GM12878 (cell line): Measurements from ENCODE around the gene ARF5.

Experiments used
- BRCA1 ChIP-seq: IDR thresholded peaks from 2 replicates; pipeline ENCODE4 v1.6.1; 2011; ENCODE audit warnings: low read depth, low read length, improper control_type of control experiment
- CHD4 ChIP-seq: fragments of 200-600 bp; sonication (generic); IDR thresholded peaks from 2 replicates; pipeline ENCODE4 v1.6.1; 2016; ENCODE audit warnings: mild to moderate bottlenecking
- CTCF ChIP-seq, 3 experiments: IDR thresholded peaks in 2 of 3; conservative IDR thresholded peaks in 1 of 3; 2 replicates each; pipeline ENCODE4 v1.5.1; 2011; ENCODE audit warnings: low read depth in 3 of 3, low read length in 3 of 3, mild to moderate bottlenecking in 3 of 3, control low read depth in 2 of 3, moderate library complexity in 2 of 3, inconsistent platforms in 1 of 3, mixed read lengths in 1 of 3; ENCODE audit not compliant: control insufficient read depth in 2 of 3, insufficient read depth in 1 of 3; ENCODE audit errors: extremely low read depth in 1 of 3
- FOXM1 ChIP-seq: IDR thresholded peaks from 2 replicates; pipeline ENCODE4 v1.6.1; 2012; ENCODE audit warnings: low read depth, mild to moderate bottlenecking, inconsistent platforms, low read length, moderate library complexity
- JUNB ChIP-seq: IDR thresholded peaks from 2 replicates; pipeline ENCODE4 v1.6.1; 2016; ENCODE audit warnings: antibody characterized with exemption, mild to moderate bottlenecking
- MYC ChIP-seq: IDR thresholded peaks from 2 replicates; pipeline ENCODE4 v1.6.1; 2011; ENCODE audit warnings: mild to moderate bottlenecking, low read length, moderate library complexity, inconsistent platforms; ENCODE audit not compliant: insufficient read depth, insufficient replicate concordance, insufficient read length, severe bottlenecking
- NR2C1 ChIP-seq: fragments of 450-650 bp; IDR thresholded peaks from 2 replicates; pipeline ENCODE4 v1.6.1; 2017; ENCODE audit warnings: antibody characterized with exemption, mild to moderate bottlenecking, moderate library complexity
- NRF1 ChIP-seq: conservative IDR thresholded peaks from 2 replicates; pipeline ENCODE4 v1.6.1; 2011; ENCODE audit warnings: mild to moderate bottlenecking, low read depth, low read length, improper control_type of control experiment
- PBX3 ChIP-seq: IDR thresholded peaks from 2 replicates; pipeline ENCODE4 v1.6.1; 2011; ENCODE audit warnings: mild to moderate bottlenecking, low read depth, low read length, moderate library complexity; ENCODE audit not compliant: insufficient replicate concordance
- POLR2AphosphoS5 ChIP-seq: IDR thresholded peaks from 2 replicates; pipeline ENCODE4 v1.6.1; 2011; ENCODE audit warnings: mild to moderate bottlenecking, low read length, inconsistent platforms
- SIN3A ChIP-seq: IDR thresholded peaks from 2 replicates; pipeline ENCODE4 v1.6.1; 2012; ENCODE audit warnings: low read depth, low read length, improper control_type of control experiment
- ZBTB33 ChIP-seq: fragments of 450-650 bp; IDR thresholded peaks from 2 replicates; pipeline ENCODE4 v1.6.1; 2017; ENCODE audit warnings: mild to moderate bottlenecking
- ZNF622 ChIP-seq: fragments of 450-650 bp; IDR thresholded peaks from 2 replicates; pipeline ENCODE4 v1.6.1; 2017; ENCODE audit warnings: mild to moderate bottlenecking, inconsistent platforms

GRCh38 chr7:127585044-127585953 is 2.9 kb upstream of the ARF5 start, which contains the start of gene GCC1:
- peak; percentile 71; the same call in 1 of the 2 replicates for TF ChIP-seq SIN3A
- TF ChIP-seq FOXM1 = no peak
- TF ChIP-seq ZNF622 = no peak
- no peak for TF ChIP-seq MYC
- no peak for TF ChIP-seq JUNB
- no peak for TF ChIP-seq PBX3
- TF ChIP-seq POLR2AphosphoS5 = peak; percentile 90
- TF ChIP-seq ZBTB33 = no peak
- TF ChIP-seq CTCF (IDR thresholded peaks at IDR 0.05 in 2 of 3, conservative IDR thresholded peaks at IDR 0.05 in 1 of 3; ENCODE audit: control insufficient read depth in 2 of 3, extremely low read depth in 1 of 3, insufficient read depth in 1 of 3, low read depth in 3 of 3, low read length in 3 of 3) = no peak
- TF ChIP-seq CHD4 = no peak
- TF ChIP-seq NRF1 = no peak
- TF ChIP-seq BRCA1 = no peak
- TF ChIP-seq NR2C1 = no peak
